ENCODE results near the gene GPR135.

The GPR135 gene, protein sequence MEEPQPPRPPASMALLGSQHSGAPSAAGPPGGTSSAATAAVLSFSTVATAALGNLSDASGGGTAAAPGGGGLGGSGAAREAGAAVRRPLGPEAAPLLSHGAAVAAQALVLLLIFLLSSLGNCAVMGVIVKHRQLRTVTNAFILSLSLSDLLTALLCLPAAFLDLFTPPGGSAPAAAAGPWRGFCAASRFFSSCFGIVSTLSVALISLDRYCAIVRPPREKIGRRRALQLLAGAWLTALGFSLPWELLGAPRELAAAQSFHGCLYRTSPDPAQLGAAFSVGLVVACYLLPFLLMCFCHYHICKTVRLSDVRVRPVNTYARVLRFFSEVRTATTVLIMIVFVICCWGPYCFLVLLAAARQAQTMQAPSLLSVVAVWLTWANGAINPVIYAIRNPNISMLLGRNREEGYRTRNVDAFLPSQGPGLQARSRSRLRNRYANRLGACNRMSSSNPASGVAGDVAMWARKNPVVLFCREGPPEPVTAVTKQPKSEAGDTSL

DNA sequence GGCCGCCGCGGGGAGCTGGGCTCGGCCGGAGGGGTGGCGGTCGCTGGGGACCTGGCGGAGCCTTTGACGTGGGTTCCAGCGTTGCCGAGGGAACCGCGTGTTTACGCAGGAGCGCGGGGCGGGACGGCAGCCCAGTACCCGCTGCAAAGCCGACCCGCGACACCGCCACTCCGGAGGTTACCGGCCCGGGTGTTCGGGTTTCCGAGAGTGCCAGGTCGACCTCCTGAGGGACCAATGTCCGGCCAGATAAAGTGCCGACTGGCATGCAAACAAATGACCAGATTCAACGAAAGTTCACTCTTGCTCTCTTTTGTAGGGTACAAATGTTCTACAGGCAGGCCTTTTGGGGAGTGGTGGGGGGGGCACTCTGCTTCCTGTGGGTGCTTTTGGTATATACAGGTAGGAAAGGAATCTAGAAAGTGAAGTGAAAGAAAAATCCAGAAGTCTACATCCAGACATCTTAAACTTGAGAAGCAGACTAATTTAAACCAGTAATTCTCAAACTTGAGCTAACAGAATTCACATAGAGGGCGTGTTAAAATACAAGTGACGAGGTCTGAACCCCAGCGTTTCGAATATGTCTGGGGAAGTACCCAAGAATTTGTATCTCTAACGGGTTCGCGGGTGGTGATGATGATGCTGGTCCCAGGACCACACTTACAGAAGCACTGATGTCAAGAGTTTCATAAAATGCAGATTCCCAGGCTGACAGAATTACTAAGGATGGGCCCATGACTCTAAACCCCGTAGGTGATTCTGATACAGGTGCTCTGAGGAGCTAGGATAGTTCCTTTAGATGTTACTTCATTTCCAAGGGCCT, at the start of gene GPR135:
Gene GPR135 (minus strand): TSS at position 65 of the 820 bp plus-strand sequence. CDS start 154 bp downstream, outside the sequence.
- no peak for FAIRE-seq

DNA sequence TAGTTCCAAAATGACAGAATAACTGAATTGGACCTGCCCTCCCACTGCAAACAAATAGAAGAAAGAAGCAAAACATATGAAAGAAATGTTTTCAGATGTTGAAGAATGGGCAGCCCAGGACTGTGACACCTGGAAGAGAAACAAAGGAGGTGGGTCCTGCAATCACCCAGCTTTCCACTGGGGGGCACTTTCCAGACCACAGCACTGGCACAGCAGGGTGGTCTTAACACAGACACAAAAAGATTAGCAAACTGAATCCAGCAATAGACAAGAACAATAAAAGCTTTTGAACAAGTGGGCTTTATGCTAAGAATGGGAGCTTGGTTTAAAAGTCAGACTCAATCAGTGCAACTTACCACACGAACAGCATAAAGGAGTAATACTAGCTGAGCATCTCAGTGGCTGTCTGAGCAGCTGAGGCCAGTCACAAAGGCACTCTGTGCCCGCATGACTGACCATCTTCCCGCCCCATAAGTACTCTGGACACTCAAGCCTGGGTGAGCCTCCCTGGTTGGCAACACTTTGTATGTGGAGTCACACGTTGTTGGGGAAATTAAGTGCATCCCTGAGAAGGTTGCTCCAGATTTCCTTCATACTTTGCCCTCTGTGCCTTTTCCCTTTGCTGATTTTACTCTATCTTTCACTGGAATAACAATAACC, 46.9 kb upstream of the GPR135 start:
- no peak for FAIRE-seq

DNA sequence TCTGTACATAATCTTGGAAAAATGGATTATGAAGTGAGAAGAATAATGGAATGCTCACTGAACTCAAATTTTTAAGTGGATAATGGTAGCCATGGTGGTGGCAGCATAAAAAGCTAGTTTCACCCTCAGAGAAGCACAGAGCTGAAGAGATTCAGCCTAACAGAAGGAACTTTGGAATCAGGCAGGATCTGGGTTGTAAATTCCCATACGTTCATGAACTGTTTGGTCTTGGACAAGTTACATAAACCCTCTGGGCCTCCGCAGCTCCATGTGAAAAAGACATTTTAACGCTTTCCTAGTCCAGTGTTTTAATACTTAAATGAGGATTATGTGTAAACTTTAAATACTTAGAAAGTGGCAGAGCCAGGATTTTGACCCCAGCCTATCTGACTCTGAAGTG, 45.8 kb upstream of the GPR135 start:
- no peak for FAIRE-seq

DNA sequence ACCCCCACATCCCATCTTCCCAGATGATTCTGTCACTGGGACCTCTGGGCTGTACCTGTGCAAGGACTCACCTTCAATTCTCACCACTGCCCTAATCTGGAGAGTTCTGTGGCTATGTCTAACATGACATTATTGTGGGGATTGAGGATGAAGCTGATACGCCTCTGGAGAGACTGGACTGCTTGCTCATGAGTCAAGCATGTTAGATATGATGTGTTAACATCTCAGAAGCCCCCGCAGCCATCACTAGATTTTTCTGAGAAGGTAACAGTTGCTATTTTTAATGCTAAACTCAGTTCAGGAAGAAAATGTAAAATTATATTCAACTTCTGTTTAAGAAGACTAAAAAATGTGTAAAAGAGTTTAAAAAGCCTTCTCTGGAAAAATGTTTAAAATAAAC, 44.8 kb upstream of the GPR135 start:
- no peak for FAIRE-seq

DNA sequence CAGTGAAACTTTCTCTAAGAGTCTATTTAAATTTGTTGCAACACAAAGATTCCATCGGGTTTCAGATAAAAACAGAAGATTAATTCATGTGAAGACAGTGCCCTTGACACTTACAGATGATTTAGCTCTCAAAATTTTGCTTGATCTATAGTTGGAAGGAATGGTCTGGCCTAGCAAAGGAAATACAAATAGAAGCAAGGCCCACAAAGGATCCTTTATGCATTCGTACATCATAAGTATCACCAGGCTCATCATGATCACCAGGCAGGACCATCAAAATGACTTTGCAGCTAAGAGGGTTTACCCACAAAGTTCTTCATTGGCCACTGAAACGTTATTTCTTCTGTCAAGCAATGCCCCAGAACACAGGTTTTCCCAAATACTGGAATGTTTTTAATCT, 43.9 kb upstream of the GPR135 start:
- no peak for FAIRE-seq

DNA sequence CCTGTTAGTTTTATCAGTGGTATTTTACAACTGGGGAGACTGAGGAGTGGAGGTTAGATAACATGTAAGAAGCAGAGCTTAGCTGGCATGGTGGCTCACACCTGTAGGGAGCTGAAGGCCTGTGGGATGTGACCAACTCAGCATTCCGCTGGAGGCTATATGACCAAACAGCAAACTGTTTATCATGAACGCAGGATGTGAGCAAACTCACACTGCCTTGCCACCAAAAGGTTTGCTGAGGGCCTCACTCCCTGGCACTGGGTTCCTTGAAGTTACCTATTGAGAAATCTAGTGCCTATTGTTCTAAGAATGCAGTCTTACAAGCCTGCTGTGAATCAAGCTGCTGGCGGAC, 42.5 kb upstream of the GPR135 start:
- FAIRE-seq = no peak

DNA sequence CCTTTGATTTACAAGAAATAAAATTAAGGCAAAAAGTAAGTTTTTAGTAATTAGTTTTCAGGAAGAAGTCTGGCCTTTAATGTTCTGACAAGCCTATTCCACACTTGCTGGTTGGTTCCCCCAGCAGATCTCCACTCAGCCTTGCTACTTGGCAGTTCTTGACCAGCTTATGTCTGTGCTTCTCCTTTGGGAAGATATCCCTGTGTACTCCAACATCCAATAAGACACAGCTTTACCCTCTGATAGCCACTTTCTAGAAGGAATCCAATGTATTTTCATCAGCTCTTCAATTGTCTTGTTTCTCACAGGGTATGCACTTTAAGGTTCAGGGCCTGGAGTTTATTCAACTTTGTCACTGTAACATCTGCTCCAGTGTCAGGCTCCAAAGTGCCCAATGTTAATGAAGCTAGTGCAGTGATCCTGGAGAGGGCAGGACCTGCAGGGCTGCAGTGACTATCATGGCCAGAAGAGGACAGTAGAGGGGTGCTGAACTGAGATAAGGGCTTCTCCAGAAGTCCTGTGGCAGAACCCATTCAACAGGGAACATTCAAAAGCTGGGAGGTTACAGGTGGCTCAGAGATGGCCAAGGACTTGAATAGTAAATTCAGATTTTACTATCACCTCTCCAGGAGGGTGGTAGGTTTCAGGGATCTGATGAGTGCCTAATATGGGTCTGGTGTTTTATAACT, 42.0 kb upstream of the GPR135 start:
- FAIRE-seq = no peak

DNA sequence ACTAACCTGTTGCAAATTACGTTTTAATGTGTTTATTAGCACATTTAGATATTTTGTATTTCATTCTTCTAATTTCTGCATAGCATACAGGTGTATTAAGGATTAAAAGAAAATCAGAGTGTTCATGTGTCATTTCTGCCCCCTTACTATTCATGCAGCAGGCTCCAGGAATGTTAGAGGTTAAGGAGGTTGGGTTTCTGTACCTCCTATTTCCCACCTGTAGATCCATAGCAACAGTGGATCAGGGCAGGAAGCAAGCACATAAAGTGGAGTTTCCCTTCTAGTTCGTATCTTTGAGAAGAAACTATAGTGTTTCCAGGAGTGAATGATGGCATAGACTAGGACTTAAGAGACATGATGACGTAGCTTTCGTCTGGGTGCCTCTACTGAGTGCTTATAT, 38.1 kb upstream of the GPR135 start:
- no peak for FAIRE-seq

DNA sequence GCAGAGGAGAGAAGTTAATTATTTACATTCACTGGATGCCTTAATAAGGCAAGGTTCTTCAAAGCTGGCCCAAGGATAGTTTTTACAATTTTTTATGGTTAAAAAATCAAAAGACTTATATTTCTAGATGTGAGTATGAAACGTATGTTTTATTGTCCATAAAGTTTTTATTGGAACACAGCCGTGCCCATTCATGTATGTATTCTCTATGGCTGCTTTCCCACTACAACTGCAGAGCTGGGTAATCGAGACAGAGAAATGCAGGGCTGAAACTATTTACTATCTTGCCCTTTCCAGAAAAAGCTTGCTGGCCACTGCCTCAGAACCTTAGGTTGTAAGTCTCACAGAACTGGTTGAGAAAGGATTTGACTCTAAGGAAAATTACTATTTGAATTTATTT, 35.6 kb upstream of the GPR135 start:
- no peak for FAIRE-seq

DNA sequence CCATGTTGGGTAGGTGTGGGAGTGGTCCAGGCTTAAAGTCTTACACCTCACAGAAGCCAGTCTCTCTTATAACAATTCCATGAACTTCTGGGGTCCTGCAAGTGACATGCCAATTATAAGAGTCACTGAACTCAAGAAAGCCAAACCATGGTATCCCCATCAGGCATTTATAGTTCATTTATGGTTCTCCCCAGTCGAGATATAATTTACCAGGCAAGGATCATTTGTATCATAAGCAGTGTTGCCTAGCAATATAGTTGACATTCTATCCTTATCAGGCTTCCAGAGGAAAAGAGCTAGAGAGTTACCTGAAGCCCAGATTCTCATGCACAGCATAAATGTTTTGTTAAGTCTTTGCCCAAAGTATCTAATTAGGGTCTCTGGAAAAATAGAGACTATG, 27.2 kb upstream of the GPR135 start:
- no peak for FAIRE-seq

DNA sequence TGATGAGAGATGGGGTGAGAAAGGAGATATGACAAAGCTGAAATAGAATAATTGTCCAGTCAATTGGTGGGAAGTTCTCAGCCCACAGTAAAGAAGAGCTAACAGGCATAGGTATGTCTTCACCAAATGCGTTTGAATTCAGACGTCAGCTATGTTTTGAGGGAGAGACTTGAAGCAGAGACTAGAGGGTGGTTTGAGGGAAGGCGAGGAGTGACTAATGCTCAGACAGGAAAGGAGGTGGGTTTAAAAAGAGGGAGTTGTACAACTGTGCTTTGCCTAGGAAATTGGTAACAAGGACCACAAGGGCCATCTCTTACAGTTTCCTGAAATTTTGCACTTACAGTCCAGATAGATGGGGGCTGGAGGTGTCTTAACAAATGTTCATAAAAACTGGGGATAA, 25.6 kb upstream of the GPR135 start:
- no peak for FAIRE-seq

DNA sequence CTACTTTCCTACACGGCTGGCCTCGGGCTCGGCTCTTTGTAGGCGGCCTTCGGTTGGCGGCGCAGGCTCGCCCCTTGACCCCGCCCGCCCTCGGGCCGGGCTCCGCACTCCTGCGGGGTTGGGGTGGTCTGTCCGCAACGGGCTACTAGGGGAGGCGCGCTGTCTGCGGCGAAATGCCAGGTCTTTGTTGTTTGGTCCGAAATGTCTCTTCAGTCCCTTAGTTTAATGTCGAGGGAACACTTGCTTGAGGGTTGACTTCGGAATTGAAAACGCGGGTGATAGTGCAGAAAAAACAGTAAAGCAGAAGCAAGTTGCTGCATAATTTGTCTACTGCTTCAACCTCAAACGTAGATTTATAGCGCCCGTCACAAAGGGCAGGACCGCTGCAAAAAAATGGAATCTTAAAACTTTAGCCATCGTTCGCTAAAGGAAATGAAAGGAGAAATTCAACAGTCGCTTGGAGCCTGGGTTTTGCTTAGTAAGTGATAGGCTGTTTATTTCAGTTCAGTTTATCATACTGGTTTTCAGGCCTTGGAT, 19.5 kb upstream of the GPR135 start:
- FAIRE-seq = no peak

DNA sequence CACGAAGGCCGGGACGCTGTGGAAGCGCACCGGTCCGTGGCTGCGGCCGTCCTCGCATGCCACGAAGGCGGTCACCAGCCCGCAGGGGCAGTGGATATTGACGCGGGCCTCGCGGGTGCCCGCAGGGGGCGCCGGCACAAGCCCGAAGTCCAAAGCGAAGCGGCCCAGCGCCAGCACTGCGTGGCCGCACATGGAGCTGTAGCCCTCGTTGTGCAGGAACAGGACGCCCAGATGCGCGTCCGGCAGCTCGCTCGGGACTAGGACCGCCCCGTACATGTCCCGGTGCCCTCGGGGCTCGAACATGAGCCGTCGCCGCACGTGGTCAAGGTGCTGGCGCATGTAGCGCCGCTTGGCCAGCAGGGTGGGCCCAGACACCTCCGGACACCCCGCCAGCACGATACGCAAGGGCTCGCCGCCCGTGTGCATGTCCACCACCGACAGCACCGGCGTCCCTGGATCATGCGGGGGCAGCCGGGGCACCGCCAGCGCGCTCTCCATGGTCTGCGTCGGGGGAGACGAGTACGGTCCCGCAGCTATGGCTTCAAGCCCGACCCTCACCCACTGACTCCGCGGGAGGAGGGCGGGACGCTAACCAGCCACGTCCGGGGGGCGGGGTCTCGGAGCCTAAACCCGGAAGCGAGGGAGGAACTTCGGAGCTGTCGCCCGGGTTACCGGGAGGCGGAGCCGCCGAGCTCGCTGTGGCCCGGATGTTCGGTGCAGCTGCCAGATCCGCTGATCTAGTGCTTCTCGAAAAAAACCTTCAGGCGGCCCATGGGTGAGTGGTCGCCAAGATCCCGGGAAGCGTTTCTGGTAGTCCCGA, 18.8 kb upstream of the GPR135 start, which contains the start of the genes JKAMP and L3HYPDH:
Gene JKAMP (plus strand): TSS at position 699 of the 820 bp plus-strand sequence. CDS start 73 bp downstream, at position 772.
Gene L3HYPDH (minus strand): TSS at position 590 of the 820 bp plus-strand sequence. CDS start 92 bp downstream, at position 498.
- peak; percentile 62 for FAIRE-seq

DNA sequence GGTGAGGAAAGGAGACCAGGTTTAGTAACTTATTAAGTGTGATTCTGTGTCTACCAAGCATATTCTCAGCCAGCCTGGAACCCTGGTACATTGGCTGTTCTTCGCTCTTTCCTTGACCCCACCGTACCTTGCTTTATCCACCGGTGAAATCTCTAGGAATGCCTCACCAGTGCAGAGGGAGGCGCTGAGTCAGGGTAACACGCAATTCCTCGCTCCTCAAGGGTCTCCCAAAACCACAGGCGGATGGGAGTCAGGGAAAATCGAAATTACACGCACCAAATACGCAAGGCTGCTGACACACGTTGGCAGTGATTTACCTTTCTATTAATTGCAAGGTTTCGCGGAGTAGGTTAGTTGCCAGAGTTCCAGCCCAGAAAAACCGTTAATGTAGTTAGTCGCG, 18.2 kb upstream of the GPR135 start:
- no peak for FAIRE-seq

DNA sequence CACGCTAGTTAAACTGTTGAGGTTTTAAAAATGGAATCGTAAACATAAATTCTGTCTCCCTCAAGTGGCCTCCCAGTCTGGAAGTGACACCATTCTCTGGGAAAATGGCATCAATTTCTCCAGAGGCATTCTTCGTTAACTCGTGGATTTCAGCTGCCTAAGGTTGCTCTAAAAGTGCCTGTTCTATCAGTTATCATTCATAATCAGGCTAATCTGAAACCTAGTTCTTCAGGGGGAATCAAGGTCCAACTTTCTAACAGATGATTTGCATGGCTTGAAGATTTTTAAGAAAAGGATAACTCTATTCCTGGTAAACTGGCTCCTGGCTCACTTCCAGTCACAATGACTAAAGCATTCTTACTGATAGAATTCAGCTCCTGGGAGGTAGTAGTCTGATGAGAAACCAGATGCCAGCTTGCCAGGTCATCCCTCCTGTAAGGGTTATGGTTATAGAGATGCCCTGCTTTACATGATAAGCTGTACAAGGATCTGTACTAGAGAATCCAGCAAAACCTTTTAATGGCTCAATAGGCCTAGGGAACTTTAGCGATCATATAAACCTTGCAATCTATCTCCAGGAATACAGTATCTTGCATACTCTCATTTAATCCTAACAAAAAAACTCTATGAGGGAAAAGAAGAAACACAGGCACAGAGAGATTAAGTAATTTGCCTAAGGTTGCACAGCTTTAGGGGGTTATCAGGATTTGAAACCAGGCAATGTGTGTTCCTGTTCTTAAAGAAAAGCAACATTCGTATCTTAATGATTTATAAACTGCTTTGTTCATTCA, 17.6 kb upstream of the GPR135 start:
- FAIRE-seq = no peak

DNA sequence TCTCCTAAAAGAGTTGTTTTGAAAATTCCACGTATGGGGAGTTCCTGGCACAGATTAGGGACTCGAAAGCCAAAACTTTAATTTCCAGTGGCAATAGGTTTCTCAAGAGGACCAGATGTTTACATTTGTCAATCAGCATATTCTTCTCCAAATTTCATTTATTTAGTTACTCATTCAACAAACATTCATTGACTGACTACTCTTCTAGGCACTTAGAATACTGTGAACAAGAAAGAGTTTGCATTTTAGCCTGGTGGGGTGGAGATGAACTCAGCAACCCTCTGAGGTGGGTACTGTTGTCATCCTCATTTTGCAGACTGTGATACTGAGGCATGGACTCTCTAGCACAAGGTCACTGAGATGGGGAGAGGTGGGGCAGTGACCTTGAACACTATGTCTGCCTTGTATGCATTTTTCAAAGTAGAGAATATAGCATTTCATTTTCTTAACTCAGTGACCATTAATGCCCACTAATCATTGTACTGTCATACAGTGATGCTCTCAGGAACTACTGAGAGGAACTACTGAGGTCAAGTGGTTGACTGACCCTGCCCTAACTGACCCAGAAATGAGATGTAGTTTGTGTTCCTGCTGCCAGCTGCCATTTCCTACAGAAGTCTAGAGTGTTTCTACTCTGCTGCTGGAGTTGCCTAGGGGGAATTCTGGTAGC, 16.8 kb upstream of the GPR135 start:
- FAIRE-seq = no peak

DNA sequence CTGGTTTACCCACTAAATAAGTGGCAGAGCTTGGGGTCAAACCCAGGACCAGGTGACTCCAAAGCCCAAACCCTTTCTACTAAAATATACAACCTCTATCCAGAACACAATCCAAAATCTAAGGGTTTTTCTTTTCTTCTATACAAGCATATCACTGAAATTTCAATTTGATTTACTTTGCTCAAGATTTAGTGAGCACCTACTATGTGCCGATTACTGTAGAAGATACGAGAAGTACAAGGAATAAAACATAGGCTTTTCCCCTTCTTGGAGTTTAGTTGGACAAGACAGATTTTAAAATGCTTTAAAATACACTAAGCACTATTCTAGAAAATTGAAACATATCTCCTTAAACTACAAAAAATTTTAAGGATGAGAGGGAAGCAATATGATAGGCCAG, 16.2 kb upstream of the GPR135 start:
- FAIRE-seq = no peak

DNA sequence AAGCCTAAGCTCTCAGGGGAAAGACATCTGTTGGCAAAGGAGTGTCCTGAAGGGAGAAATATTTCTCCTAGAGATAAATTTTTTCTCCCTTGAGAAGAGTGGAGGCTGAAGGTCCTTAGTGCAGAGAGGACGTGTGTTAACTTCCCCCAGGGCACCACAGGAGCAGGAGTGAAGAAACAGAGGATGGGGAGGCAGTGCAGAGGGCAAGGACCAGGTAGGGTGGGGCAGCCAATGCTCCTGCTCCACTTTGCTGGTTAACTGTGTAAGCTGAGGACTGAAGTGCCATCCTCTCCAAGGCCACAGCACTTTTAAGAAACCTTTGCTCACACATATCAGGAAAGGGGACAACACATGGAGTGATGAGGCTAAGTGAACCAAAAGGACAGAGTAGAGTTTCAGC, 15.0 kb upstream of the GPR135 start:
- no peak for FAIRE-seq

DNA sequence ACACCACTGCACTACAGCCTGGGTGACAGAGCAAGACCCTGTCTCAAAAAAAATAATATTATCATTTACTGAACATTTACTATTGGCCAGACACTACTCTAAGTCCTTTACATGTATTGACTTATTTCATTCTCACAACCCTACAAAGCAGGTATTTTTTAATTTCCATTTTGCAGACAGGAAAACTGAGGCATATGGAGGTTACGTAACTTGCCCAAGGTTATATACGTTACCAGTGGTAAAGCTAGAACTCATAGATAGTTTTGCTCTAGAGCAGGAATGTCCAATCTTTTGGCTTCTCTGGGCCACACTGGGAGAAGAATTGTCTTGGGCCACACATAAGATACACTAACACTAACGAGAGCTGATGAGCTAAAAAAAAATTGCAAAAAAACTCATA, 13.4 kb upstream of the GPR135 start:
- FAIRE-seq = no peak

DNA sequence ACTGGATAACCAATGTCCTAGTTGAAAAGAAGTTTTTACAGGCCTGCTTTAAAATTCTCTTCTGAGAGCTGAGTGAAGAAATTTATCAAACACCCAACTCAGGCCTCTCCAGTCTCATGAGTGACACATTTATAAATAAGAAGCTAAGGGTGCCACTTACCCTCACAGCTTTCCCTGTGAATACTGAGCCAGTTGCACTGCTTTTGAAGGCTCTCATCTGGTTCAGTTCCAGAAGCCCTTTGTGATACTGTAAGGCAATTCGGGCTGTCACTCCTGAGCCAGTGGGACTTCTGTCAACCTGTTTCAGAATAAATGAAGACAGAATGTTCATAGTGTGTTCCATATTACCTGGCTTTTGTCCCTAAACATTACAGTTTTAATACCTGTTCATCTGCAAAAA, 10.5 kb upstream of the GPR135 start:
- FAIRE-seq = no peak

Measured in endometrium (tissue), 2 donors.